Esophagus squamous epithelium (tissue), 4 donors: ENCODE data around the gene PCDHGB2.

Experiments used
- POLR2A ChIP-seq, 4 donors: fragments of 450-650 bp; IDR thresholded peaks; one replicate each; pipeline ENCODE4 v1.6.1; 2017; ENCODE audit warnings: antibody characterized with exemption in 4 of 4, mild to moderate bottlenecking in 4 of 4, moderate library complexity in 3 of 4
- TF ChIP-seq, protein P1 (sequence below), 6 experiments: fragments of 450-650 bp in 4 of 6; fragments of 200-600 bp in 2 of 6; sonication (generic) in 2 of 6; IDR thresholded peaks; one replicate each; pipeline ENCODE4 v1.5.1; 2016 to 2019; ENCODE audit warnings: antibody characterized with exemption in 6 of 6, mild to moderate bottlenecking in 4 of 6, moderate library complexity in 4 of 6

DNA sequence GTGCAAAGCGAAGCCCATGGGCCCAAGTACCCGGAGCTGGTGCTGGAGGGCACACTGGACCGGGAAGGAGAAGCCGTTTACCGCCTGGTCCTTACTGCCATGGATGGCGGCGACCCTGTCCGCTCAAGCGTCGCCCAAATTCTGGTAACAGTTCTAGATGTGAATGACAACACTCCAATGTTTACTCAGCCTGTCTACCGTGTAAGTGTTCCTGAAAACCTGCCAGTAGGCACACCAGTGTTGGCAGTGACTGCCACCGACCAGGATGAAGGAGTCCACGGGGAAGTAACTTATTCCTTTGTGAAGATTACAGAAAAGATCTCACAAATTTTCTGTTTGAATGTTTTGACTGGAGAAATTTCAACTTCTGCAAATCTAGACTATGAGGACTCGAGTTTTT, 14.8 kb downstream of the PCDHGB2 start:
- TF ChIP-seq, protein P1, sequence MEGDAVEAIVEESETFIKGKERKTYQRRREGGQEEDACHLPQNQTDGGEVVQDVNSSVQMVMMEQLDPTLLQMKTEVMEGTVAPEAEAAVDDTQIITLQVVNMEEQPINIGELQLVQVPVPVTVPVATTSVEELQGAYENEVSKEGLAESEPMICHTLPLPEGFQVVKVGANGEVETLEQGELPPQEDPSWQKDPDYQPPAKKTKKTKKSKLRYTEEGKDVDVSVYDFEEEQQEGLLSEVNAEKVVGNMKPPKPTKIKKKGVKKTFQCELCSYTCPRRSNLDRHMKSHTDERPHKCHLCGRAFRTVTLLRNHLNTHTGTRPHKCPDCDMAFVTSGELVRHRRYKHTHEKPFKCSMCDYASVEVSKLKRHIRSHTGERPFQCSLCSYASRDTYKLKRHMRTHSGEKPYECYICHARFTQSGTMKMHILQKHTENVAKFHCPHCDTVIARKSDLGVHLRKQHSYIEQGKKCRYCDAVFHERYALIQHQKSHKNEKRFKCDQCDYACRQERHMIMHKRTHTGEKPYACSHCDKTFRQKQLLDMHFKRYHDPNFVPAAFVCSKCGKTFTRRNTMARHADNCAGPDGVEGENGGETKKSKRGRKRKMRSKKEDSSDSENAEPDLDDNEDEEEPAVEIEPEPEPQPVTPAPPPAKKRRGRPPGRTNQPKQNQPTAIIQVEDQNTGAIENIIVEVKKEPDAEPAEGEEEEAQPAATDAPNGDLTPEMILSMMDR (IDR thresholded peaks at IDR 0.05), result no peak
- no peak for TF ChIP-seq POLR2A (IDR thresholded peaks at IDR 0.05)
